IMR-90 (cell line): ENCODE results near the gene FGR. TPM values are rescaled to one million over a fixed set of nuclear protein-coding genes. Genes with fewer than 3 reads are reported as not detected.

Experiments used
- ATAC-seq: fragments of 200-7000 bp; cut with Tn5 transposase; 2 replicates; pipeline ENCODE4 v1.9.1; 2020; ENCODE audit warnings: low read depth, mild to moderate bottlenecking, moderate library complexity
- BruUV-seq: library from RNA; stranded (reverse); fragments of 400-500 nt; replicated peaks from 2 replicates; lab custom pipeline; 2021; lab: Mats Ljungman, UMichigan
- CTCF ChIA-PET: fragments of 300-600 bp; formaldehyde crosslinking; extraction: SDS; loops from one replicate; lab custom pipeline; 2021; ENCODE audit warnings: antibody characterized with exemption; lab: Yijun Ruan, JAX
- POLR2A ChIA-PET: fragments of 300-600 bp; sonication (Branson Sonifier 250); formaldehyde crosslinking; loops from one replicate; lab custom pipeline; 2022; ENCODE audit warnings: antibody characterized with exemption; ENCODE audit not compliant: unreplicated experiment; lab: Charles Lee
- DNase-seq: peaks from one replicate; pipeline ENCODE4 v3.0.0; 2013
- H2AFZ ChIP-seq: replicated peaks from 2 replicates; pipeline ENCODE3; 2013; ENCODE audit warnings: low read length, mild to moderate bottlenecking; ENCODE audit not compliant: poor library complexity
- H2AK5ac ChIP-seq: 2 replicates; pipeline ENCODE4 v1.6.1; 2013; ENCODE audit warnings: low read depth, low read length, inconsistent platforms
- H2AK9ac ChIP-seq: replicated peaks from 2 replicates; pipeline ENCODE3; 2013; ENCODE audit warnings: mild to moderate bottlenecking, low read depth, low read length, moderate library complexity; ENCODE audit not compliant: poor library complexity
- H2BK120ac ChIP-seq: 2 replicates; pipeline ENCODE4 v1.6.1; 2013; ENCODE audit warnings: low read depth, low read length, inconsistent platforms
- H2BK15ac ChIP-seq: 3 replicates; pipeline ENCODE4 v1.6.1; 2013; ENCODE audit warnings: low read depth, low read length, inconsistent platforms
- H2BK20ac ChIP-seq: 2 replicates; pipeline ENCODE4 v1.6.1; 2013; ENCODE audit warnings: low read depth, mild to moderate bottlenecking, inconsistent platforms, low read length, moderate library complexity
- H2BK5ac ChIP-seq: 2 replicates; pipeline ENCODE4 v1.6.1; 2013; ENCODE audit warnings: mild to moderate bottlenecking, low read depth, low read length, inconsistent platforms; ENCODE audit not compliant: poor library complexity, severe bottlenecking
- H3K14ac ChIP-seq: replicated peaks from 2 replicates; pipeline ENCODE4 v1.6.1; 2013; ENCODE audit warnings: low read depth, low read length, inconsistent platforms
- H3K18ac ChIP-seq: 2 replicates; pipeline ENCODE4 v1.6.1; 2013; ENCODE audit warnings: low read depth, low read length, control low read depth
- H3K23ac ChIP-seq: 2 replicates; pipeline ENCODE4 v1.6.1; 2013; ENCODE audit warnings: low read depth, low read length, inconsistent platforms
- H3K27ac ChIP-seq: 2 replicates; pipeline ENCODE4 v1.5.1; 2013; ENCODE audit warnings: mild to moderate bottlenecking, control low read depth, low read length; ENCODE audit not compliant: insufficient read depth
- H3K27me3 ChIP-seq: 2 replicates; pipeline ENCODE4 v1.6.1; 2013; ENCODE audit warnings: low read length; ENCODE audit not compliant: control insufficient read depth, insufficient read depth
- H3K36me3 ChIP-seq: 2 replicates; pipeline ENCODE4 v1.6.1; 2013; ENCODE audit warnings: low read length, mixed read lengths; ENCODE audit not compliant: control insufficient read depth, insufficient read depth
- H3K4ac ChIP-seq: 2 replicates; pipeline ENCODE4 v1.6.1; 2013; ENCODE audit warnings: low read depth, low read length, inconsistent platforms
- H3K4me1 ChIP-seq: 2 replicates; pipeline ENCODE4 v1.6.1; 2013; ENCODE audit warnings: low read length, mixed read lengths; ENCODE audit not compliant: control insufficient read depth, insufficient read depth
- H3K4me2 ChIP-seq: 2 replicates; pipeline ENCODE4 v1.6.1; 2013; ENCODE audit warnings: low read depth, mild to moderate bottlenecking, control low read depth, low read length, moderate library complexity
- H3K4me3 ChIP-seq: 2 replicates; pipeline ENCODE4 v1.5.1; 2013; ENCODE audit warnings: low read depth, mild to moderate bottlenecking, control low read depth, low read length, moderate library complexity; ENCODE audit not compliant: insufficient read depth
- H3K56ac ChIP-seq: 2 replicates; pipeline ENCODE4 v1.6.1; 2013; ENCODE audit warnings: low read length, inconsistent platforms; ENCODE audit not compliant: insufficient read depth; ENCODE audit errors: extremely low read depth
- H3K79me1 ChIP-seq, 2 experiments: 2 replicates each; pipeline ENCODE4 v1.6.1; 2013; ENCODE audit warnings: low read length in 2 of 2, inconsistent platforms in 1 of 2, low read depth in 1 of 2
- H3K9ac ChIP-seq: 2 replicates; pipeline ENCODE4 v1.6.1; 2013; ENCODE audit warnings: low read depth, low read length, control low read depth
- H3K9me1 ChIP-seq: 2 replicates; pipeline ENCODE4 v1.6.1; 2013; ENCODE audit warnings: low read length, inconsistent platforms; ENCODE audit not compliant: insufficient read depth
- H3K9me3 ChIP-seq: 2 replicates; pipeline ENCODE4 v1.6.1; 2013; ENCODE audit warnings: low read length; ENCODE audit not compliant: control insufficient read depth, insufficient read depth
- H4K20me1 ChIP-seq: 2 replicates; pipeline ENCODE4 v1.6.1; 2013; ENCODE audit warnings: low read length, inconsistent platforms; ENCODE audit not compliant: insufficient read depth
- H4K5ac ChIP-seq: 2 replicates; pipeline ENCODE4 v1.6.1; 2013; ENCODE audit warnings: mild to moderate bottlenecking, low read depth, low read length, control low read depth
- H4K8ac ChIP-seq, 2 experiments: 2 replicates each; pipeline ENCODE4 v1.6.1; 2013; ENCODE audit warnings: low read depth in 2 of 2, low read length in 2 of 2, control low read depth in 1 of 2, inconsistent platforms in 1 of 2
- H4K91ac ChIP-seq: 2 replicates; pipeline ENCODE4 v1.6.1; 2013; ENCODE audit warnings: low read depth, low read length, inconsistent platforms; ENCODE audit not compliant: insufficient read depth
- BHLHE40 ChIP-seq: fragments of 150-350 bp; IDR thresholded peaks from 2 replicates; pipeline ENCODE4 v1.6.1; 2016; ENCODE audit warnings: mild to moderate bottlenecking, low read depth, low read length
- CEBPB ChIP-seq: IDR thresholded peaks from 2 replicates; pipeline ENCODE4 v1.6.1; 2012; ENCODE audit warnings: low read depth, low read length, improper control_type of control experiment
- CHD1 ChIP-seq: IDR thresholded peaks from 2 replicates; pipeline ENCODE4 v1.6.1; 2012; ENCODE audit warnings: low read depth, low read length, improper control_type of control experiment
- CTCF ChIP-seq: conservative IDR thresholded peaks from 2 replicates; pipeline ENCODE4 v1.5.1; 2012; ENCODE audit warnings: mild to moderate bottlenecking, low read depth, low read length, improper control_type of control experiment
- ELK1 ChIP-seq: fragments of 150-350 bp; IDR thresholded peaks from 2 replicates; pipeline ENCODE4 v1.6.1; 2016; ENCODE audit warnings: low read depth, mild to moderate bottlenecking, low read length, moderate library complexity, borderline replicate concordance
- FOS ChIP-seq: fragments of 150-350 bp; IDR thresholded peaks from 2 replicates; pipeline ENCODE4 v1.6.1; 2016; ENCODE audit warnings: low read depth, low read length
- MAFK ChIP-seq: IDR thresholded peaks from 2 replicates; pipeline ENCODE4 v1.6.1; 2012; ENCODE audit warnings: low read depth, low read length, improper control_type of control experiment
- MAZ ChIP-seq: IDR thresholded peaks from 2 replicates; pipeline ENCODE4 v1.6.1; 2012; ENCODE audit warnings: low read depth, mild to moderate bottlenecking, low read length, improper control_type of control experiment, moderate library complexity, borderline replicate concordance
- MXI1 ChIP-seq: IDR thresholded peaks from 2 replicates; pipeline ENCODE4 v1.6.1; 2012; ENCODE audit warnings: low read depth, mild to moderate bottlenecking, low read length, moderate library complexity, borderline replicate concordance
- NFE2L2 ChIP-seq: fragments of 150-350 bp; IDR thresholded peaks from 2 replicates; pipeline ENCODE4 v1.6.1; 2016; ENCODE audit warnings: low read depth, mild to moderate bottlenecking, low read length
- RAD21 ChIP-seq: IDR thresholded peaks from 2 replicates; pipeline ENCODE4 v1.6.1; 2012; ENCODE audit warnings: low read length, improper control_type of control experiment
- SMC3 ChIP-seq: fragments of 150-350 bp; IDR thresholded peaks from 2 replicates; pipeline ENCODE4 v1.6.1; 2016; ENCODE audit warnings: low read depth, mild to moderate bottlenecking, antibody characterized with exemption, low read length, moderate library complexity
- WGBS, 2 experiments: methylation state at CpG; one replicate each; pipeline versions ENCODE4 v1.1.5 to v1.1.7; 2013; ENCODE audit warnings: missing lambda C conversion rate in 2 of 2; ENCODE audit not compliant: insufficient read length in 1 of 2; ENCODE audit errors: extremely low coverage in 2 of 2; 5-methylcytosine and 5-hydroxymethylcytosine counted together
- dilution Hi-C: fragments of 300-500 bp; cut with HindIII; formaldehyde crosslinking; loops from one replicate; pipeline ENCODE4 v1.14.3; 2018; ENCODE audit warnings: low sequenced_read_pairs; ENCODE audit not compliant: unreplicated experiment
- in situ Hi-C: fragments of 300-500 bp; cut with MboI; formaldehyde crosslinking; loops from 3 replicates; pipeline ENCODE4 v1.14.3; 2019; ENCODE audit warnings: low sequenced_read_pairs, inconsistent platforms, mixed read lengths
- intact Hi-C: fragments of 100-400 bp; cut with micrococcal nuclease; formaldehyde crosslinking; loops from 2 replicates; pipeline ENCODE4 v1.10.0; 2022
- polyA plus RNA-seq, 3 experiments: library from polyadenylated mRNA; depleted of rRNA; stranded (reverse); fragments of >200 nt; gene quantifications; 2 replicates each; pipeline ENCODE4 v1.2.3, GENCODE V29; 2012; ENCODE audit warnings: low replicate concordance in 1 of 3
- total RNA-seq: library from RNA; depleted of rRNA; stranded (reverse); fragments of >200 nt; gene quantifications from 2 replicates; pipeline ENCODE4 v1.2.3, GENCODE V29; 2012

The FGR gene
- total and polyA plus RNA-seq, 2 of the 4 experiments (the other 2 are of a cell fraction): not detected

- intact Hi-C loops (no loop called here), dilution Hi-C loops (no loop called here), in situ Hi-C loops (no loop called here)
- Histone ChIP-seq H2BK20ac (no peak overlapping the region), H3K18ac (no peak overlapping the region), H3K4me3 (no peak overlapping the region), H2BK5ac (no peak overlapping the region), H3K4ac (no peak overlapping the region), H4K20me1 (peaks cover 91% of the 10 kb centered on the region), H2BK15ac (no peak overlapping the region), H3K27ac (no peak overlapping the region), H3K36me3 (peaks cover 3% of the 10 kb centered on the region; the same call in 1 of the 2 replicates), H3K4me2 (no peak overlapping the region), H4K8ac (no peak overlapping the region), H2AK5ac (no peak overlapping the region), H2BK120ac (no peak overlapping the region), H3K23ac (no peak overlapping the region), H4K91ac (no peak overlapping the region), H3K9me3 (no peaks in the 10 kb centered on the region), H3K4me1 (peaks cover 66% of the 10 kb centered on the region), H3K27me3 (no peaks in the 10 kb centered on the region), H3K79me1 (peaks cover 48 to 99% of the 10 kb centered on the region in 2 experiments), H3K9me1 (peaks cover 44% of the 10 kb centered on the region), H2AK9ac (no peak overlapping the region), H3K56ac (no peak overlapping the region), H4K5ac (no peak overlapping the region), H3K9ac (no peak overlapping the region), H3K14ac (no peak overlapping the region), H2AFZ (no peak overlapping the region)
- POLR2A ChIA-PET: interaction anchor here (0.9 kb wide), 1 partner anchor 80 kb away, joined by 3 read pairs; the partner anchor contains the start of gene IFI6
- WGBS, 2 experiments: 83% methylated on average over 1 of the region's 22 CpGs; no CpG with 5 or more reads in 1 of the 2 experiments
- no peak for ATAC-seq
- BruUV-seq: no TSS peak
- TF ChIP-seq CHD1: no peak
- no peak for TF ChIP-seq FOS
- no peak for TF ChIP-seq MAFK
- no peak for TF ChIP-seq MXI1
- TF ChIP-seq BHLHE40: no peak
- TF ChIP-seq RAD21: no peak
- TF ChIP-seq MAZ: no peak
- TF ChIP-seq NFE2L2: no peak
- TF ChIP-seq CTCF: no peak
- TF ChIP-seq CEBPB: no peak
- no peak for TF ChIP-seq SMC3
- TF ChIP-seq ELK1: no peak
- DNase-seq: no peak
- CTCF ChIA-PET: interaction anchor here (0.7 to 0.9 kb wide), 2 partner anchors 17 to 35 kb away, joined by 3 read pairs; no protein-coding TSS in a partner anchor
Observed at GRCh38 chr1:27592232-27592930, 42.6 kb downstream of the FGR start.
